ENCODE data around the gene CNGB1.

Gene CNGB1

GRCh38 chr16:57925310-57925709 lies 45.6 kb downstream of the CNGB1 start:
- Histone ChIP-seq H3K9me3 (ENCODE audit: low read length) (no peaks in the 10 kb centered on the region), H3K27me3 (ENCODE audit: insufficient read depth, low read length) (0 out of 2 replicates have a peak, but pooled peaks cover 2% of the 10 kb centered on the region), H3K9ac (ENCODE audit: low read length) (no peak overlapping the region), H4K20me1 (ENCODE audit: insufficient read depth, low read length) (no peaks in the 10 kb centered on the region), H3K79me2 (ENCODE audit: insufficient read depth, low read length) (no peaks in the 10 kb centered on the region), H3K4me1 (ENCODE audit: insufficient read depth, low read length, severe bottlenecking) (no peaks in the 10 kb centered on the region), H3K9me2 (ENCODE audit: low read depth, low read length) (no peaks in the 10 kb centered on the region), H3K4me2 (ENCODE audit: low read length) (no peak overlapping the region), H3K4me3 (ENCODE audit: low read depth, low read length, poor library complexity, severe bottlenecking) (no peak overlapping the region), H3K36me3 (ENCODE audit: insufficient read depth, low read length) (no peaks in the 10 kb centered on the region), H3K27ac (ENCODE audit: low read depth, low read length, poor library complexity, severe bottlenecking) (no peak overlapping the region), H2AFZ (ENCODE audit: low read length) (no peak overlapping the region), H3F3A (ENCODE audit: insufficient read depth, low read length) (no peaks in the 10 kb centered on the region)
- TF ChIP-seq EZH2 (IDR thresholded peaks at IDR 0.05; ENCODE audit: borderline replicate concordance, low read length), result no peak
- TF ChIP-seq, protein P1, sequence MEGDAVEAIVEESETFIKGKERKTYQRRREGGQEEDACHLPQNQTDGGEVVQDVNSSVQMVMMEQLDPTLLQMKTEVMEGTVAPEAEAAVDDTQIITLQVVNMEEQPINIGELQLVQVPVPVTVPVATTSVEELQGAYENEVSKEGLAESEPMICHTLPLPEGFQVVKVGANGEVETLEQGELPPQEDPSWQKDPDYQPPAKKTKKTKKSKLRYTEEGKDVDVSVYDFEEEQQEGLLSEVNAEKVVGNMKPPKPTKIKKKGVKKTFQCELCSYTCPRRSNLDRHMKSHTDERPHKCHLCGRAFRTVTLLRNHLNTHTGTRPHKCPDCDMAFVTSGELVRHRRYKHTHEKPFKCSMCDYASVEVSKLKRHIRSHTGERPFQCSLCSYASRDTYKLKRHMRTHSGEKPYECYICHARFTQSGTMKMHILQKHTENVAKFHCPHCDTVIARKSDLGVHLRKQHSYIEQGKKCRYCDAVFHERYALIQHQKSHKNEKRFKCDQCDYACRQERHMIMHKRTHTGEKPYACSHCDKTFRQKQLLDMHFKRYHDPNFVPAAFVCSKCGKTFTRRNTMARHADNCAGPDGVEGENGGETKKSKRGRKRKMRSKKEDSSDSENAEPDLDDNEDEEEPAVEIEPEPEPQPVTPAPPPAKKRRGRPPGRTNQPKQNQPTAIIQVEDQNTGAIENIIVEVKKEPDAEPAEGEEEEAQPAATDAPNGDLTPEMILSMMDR (IDR thresholded peaks at IDR 0.05; ENCODE audit: low read length), result no peak

DNA sequence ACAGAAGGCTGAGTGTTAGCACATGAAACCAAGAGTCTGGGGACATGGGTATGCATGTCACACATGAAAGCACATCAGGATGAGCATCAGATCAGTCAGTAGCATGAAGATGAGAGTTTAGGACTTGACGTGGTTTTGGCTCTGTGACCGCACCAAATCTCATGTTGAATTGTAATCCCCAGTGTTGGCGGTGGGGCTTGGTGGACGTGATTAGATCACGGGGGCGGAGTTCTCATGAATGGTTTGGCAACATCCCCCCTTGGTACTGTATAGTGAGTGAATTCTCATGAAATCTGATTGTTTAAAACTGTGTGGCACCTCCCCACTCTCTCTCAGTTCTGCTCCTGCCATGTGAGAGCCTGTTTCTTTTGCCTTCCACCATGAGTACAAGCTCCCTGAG lies 46.4 kb downstream of the CNGB1 start:
- Histone ChIP-seq H3K9ac (ENCODE audit: low read length) (no peak overlapping the region), H3K9me2 (ENCODE audit: low read depth, low read length) (no peaks in the 10 kb centered on the region), H3K4me3 (ENCODE audit: low read depth, low read length, poor library complexity, severe bottlenecking) (no peak overlapping the region), H3K9me3 (ENCODE audit: low read length) (no peaks in the 10 kb centered on the region), H3K27me3 (ENCODE audit: insufficient read depth, low read length) (0 out of 2 replicates have a peak, but pooled peaks cover 2% of the 10 kb centered on the region), H3K27ac (ENCODE audit: low read depth, low read length, poor library complexity, severe bottlenecking) (no peak overlapping the region), H3K36me3 (ENCODE audit: insufficient read depth, low read length) (no peaks in the 10 kb centered on the region), H3K79me2 (ENCODE audit: insufficient read depth, low read length) (no peaks in the 10 kb centered on the region), H2AFZ (ENCODE audit: low read length) (no peak overlapping the region), H3K4me2 (ENCODE audit: low read length) (no peak overlapping the region), H3F3A (ENCODE audit: insufficient read depth, low read length) (no peaks in the 10 kb centered on the region), H3K4me1 (ENCODE audit: insufficient read depth, low read length, severe bottlenecking) (no peaks in the 10 kb centered on the region), H4K20me1 (ENCODE audit: insufficient read depth, low read length) (no peaks in the 10 kb centered on the region)
- TF ChIP-seq, protein P1 (IDR thresholded peaks at IDR 0.05; ENCODE audit: low read length), result no peak
- no peak for TF ChIP-seq EZH2 (IDR thresholded peaks at IDR 0.05; ENCODE audit: borderline replicate concordance, low read length)

DNA sequence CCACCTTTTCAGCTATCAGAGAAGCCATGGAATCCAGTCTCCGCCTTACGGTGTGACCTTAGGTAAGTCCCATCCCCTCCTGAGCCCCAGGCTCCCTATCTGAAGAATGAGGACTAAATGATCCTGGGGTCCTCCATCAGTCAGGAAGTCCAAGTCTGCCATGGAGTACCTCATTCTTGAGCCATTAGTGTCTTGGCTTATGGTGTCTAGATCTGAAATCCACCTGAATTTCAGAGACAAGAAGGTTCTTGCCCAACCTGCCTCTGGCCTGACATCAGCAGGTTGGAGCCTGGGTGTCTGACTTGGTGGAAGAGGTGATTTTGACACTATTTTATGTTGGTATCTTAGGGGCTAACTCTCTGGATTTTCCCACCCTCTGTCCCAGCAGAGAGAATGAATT lies 47.1 kb downstream of the CNGB1 start:
- Histone ChIP-seq H3K36me3 (ENCODE audit: insufficient read depth, low read length) (no peaks in the 10 kb centered on the region), H3K27ac (ENCODE audit: low read depth, low read length, poor library complexity, severe bottlenecking) (no peak overlapping the region), H3K4me3 (ENCODE audit: low read depth, low read length, poor library complexity, severe bottlenecking) (no peak overlapping the region), H3K27me3 (ENCODE audit: insufficient read depth, low read length) (0 out of 2 replicates have a peak, but pooled peaks cover 2% of the 10 kb centered on the region), H3K4me2 (ENCODE audit: low read length) (no peak overlapping the region), H3K79me2 (ENCODE audit: insufficient read depth, low read length) (no peaks in the 10 kb centered on the region), H3K4me1 (ENCODE audit: insufficient read depth, low read length, severe bottlenecking) (no peaks in the 10 kb centered on the region), H2AFZ (ENCODE audit: low read length) (no peak overlapping the region), H3F3A (ENCODE audit: insufficient read depth, low read length) (no peaks in the 10 kb centered on the region), H4K20me1 (ENCODE audit: insufficient read depth, low read length) (no peaks in the 10 kb centered on the region), H3K9ac (ENCODE audit: low read length) (no peak overlapping the region), H3K9me2 (ENCODE audit: low read depth, low read length) (no peaks in the 10 kb centered on the region), H3K9me3 (ENCODE audit: low read length) (no peaks in the 10 kb centered on the region)
- no peak for TF ChIP-seq EZH2 (IDR thresholded peaks at IDR 0.05; ENCODE audit: borderline replicate concordance, low read length)
- TF ChIP-seq, protein P1 (IDR thresholded peaks at IDR 0.05; ENCODE audit: low read length), result no peak

All from OCI-LY1 (cell line).